PFSK-1 (cell line): Measurements from ENCODE around the gene SLC9A4.

Experiments used
- FOXP2 ChIP-seq: optimal IDR thresholded peaks from 2 replicates; pipeline ENCODE3; 2011; ENCODE audit warnings: borderline replicate concordance, control low read depth, inconsistent platforms; ENCODE audit not compliant: insufficient read depth; ENCODE audit errors: extremely low read length, extremely low read depth
- POLR2AphosphoS5 ChIP-seq: IDR thresholded peaks from 2 replicates; pipeline ENCODE4 v1.6.1; 2012; ENCODE audit warnings: low read depth, mild to moderate bottlenecking, control low read depth, low read length, moderate library complexity
- SIN3A ChIP-seq: IDR thresholded peaks from 2 replicates; pipeline ENCODE4 v1.6.1; 2012; ENCODE audit warnings: mild to moderate bottlenecking, low read length, moderate library complexity, borderline replicate concordance; ENCODE audit not compliant: insufficient read depth
- TAF1 ChIP-seq: IDR thresholded peaks from 2 replicates; pipeline ENCODE4 v1.6.1; 2012; ENCODE audit warnings: low read length, control low read depth, borderline replicate concordance; ENCODE audit not compliant: insufficient read depth
- TF ChIP-seq, protein P1 (sequence below), 2 experiments: IDR thresholded peaks; 2 replicates each; pipeline versions ENCODE4 v1.6.1 to v1.8.0; 2011 to 2012; ENCODE audit warnings: low read depth in 2 of 2, low read length in 2 of 2, control low read depth in 1 of 2, inconsistent platforms in 1 of 2, mild to moderate bottlenecking in 1 of 2, moderate library complexity in 1 of 2; ENCODE audit not compliant: insufficient read depth in 1 of 2

SLC9A4 gene

DNA sequence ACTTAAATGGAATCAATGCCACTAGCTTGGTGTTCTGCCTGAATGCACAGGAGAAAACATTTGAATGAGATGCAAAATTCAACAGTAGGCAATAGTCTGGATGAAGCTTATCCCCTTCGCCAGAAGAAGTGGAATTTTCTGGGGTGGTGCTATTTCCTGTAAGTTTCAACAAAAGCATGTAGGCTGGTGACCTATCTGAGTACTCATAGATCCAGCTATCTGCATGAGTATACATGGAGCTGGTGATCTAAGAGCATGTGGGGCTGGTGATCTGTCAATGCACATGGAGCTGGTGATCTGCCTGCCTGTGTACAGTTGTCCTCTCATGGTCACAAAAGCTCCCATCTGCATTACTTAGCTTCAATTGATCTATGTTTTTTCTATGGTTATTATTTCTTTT is 71.2 kb downstream of the SLC9A4 start:
- TF ChIP-seq FOXP2 (no peak), SIN3A (no peak), POLR2AphosphoS5 (no peak)

DNA sequence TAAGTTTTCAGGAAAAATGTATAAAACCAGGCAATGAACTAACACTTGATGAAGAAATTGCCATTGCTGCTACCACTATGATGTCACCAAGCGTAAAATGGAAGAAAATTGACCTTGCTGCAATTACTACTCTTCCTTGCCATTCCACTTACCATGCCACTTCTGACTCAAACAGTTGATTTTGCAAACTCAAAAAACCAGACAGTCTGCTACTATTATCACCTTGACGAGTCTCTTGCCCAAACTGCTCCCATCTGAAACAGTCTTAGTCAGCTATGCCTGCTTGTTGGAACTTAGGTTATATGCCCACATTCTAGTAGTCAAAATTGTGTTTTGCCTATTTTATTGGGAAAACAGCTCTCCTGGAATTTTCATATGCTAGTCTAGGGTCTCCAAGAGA is 74.4 kb downstream of the SLC9A4 start:
- no peak for TF ChIP-seq SIN3A
- TF ChIP-seq FOXP2 = no peak
- TF ChIP-seq, protein P1, sequence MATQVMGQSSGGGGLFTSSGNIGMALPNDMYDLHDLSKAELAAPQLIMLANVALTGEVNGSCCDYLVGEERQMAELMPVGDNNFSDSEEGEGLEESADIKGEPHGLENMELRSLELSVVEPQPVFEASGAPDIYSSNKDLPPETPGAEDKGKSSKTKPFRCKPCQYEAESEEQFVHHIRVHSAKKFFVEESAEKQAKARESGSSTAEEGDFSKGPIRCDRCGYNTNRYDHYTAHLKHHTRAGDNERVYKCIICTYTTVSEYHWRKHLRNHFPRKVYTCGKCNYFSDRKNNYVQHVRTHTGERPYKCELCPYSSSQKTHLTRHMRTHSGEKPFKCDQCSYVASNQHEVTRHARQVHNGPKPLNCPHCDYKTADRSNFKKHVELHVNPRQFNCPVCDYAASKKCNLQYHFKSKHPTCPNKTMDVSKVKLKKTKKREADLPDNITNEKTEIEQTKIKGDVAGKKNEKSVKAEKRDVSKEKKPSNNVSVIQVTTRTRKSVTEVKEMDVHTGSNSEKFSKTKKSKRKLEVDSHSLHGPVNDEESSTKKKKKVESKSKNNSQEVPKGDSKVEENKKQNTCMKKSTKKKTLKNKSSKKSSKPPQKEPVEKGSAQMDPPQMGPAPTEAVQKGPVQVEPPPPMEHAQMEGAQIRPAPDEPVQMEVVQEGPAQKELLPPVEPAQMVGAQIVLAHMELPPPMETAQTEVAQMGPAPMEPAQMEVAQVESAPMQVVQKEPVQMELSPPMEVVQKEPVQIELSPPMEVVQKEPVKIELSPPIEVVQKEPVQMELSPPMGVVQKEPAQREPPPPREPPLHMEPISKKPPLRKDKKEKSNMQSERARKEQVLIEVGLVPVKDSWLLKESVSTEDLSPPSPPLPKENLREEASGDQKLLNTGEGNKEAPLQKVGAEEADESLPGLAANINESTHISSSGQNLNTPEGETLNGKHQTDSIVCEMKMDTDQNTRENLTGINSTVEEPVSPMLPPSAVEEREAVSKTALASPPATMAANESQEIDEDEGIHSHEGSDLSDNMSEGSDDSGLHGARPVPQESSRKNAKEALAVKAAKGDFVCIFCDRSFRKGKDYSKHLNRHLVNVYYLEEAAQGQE (IDR thresholded peaks at IDR 0.05; ENCODE audit: insufficient read depth in 1 of 2, low read depth in 2 of 2, low read length in 2 of 2) = no peak
- TF ChIP-seq TAF1 = no peak
- TF ChIP-seq POLR2AphosphoS5 = no peak

DNA sequence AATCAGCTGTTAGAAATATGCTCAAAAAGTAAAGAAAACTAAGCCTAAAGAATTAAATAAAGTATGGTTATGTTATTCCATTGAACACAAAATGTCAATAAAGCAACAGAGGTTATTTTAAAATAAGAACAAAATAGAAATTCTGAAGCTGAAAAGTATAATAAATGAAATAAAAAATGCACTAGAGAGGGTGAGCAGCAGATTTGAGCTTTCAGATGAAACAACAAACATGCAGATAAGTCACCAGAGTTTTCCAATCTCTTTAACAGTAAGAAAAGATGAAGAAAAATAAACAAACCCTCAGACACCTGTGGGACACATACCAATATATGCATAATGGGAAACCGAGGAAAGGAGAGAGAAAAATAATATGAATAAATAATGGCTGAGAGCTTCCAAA is 76.0 kb downstream of the SLC9A4 start:
- TF ChIP-seq FOXP2 (no peak), TAF1 (no peak), POLR2AphosphoS5 (no peak), SIN3A (no peak)
- TF ChIP-seq, protein P1 (IDR thresholded peaks at IDR 0.05; ENCODE audit: insufficient read depth in 1 of 2, low read depth in 2 of 2, low read length in 2 of 2) = no peak

DNA sequence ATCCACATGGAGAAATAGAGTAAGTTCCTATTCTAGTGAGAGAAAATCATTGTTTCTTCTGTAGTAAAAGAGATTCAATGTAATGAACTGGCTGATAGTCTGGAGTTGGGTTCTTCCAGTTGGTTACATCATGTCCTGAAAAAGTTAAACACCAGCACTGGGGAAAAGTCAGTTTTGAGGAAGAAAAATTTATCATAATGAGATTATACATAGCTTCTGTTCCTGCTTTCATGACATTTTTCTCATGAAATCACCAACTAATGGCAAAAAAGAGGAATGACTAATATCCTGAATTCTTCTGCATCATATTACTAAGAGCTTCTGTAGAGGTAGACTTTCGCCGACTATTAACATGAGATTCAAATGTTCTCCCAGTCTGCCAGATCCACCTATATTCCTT is 77.1 kb downstream of the SLC9A4 start:
- TF ChIP-seq, protein P1 (IDR thresholded peaks at IDR 0.05; ENCODE audit: insufficient read depth in 1 of 2, low read depth in 2 of 2, low read length in 2 of 2) = no peak
- TF ChIP-seq POLR2AphosphoS5 (no peak), FOXP2 (no peak), TAF1 (no peak)

DNA sequence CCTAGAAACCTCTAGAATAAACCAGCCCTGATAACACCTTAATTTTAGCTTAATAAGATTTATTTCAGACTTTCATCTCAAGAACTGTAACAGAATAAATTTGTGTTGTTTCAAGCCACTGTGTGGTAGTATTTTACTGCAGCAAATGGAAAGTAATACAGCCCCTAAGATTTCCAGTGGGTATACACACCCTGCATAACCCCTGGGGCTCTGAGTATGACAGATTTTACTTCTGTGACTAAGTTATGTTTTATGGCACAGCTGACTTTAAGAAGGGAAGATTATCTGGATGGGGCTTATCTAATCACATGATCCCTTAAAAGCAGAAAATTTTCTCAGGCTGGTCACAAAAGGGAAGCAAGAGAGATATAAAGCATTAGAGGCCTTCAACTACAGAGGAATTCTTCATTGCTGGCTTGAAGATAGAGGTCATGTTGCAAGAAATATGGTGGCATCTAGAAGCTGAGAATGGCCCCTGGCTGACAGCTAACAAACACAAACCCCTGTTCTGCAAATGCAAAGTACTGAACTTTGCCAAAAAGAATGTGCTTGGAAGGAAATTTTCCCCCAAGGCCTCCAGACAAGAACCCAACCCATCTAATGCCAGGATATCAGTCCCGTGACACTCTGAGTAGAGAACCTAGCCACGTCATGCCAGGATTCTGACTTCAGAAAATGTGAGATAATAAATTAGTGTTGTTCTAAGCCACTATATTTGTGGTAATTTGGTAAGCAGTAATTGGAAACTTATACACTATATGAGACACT is 78.5 kb downstream of the SLC9A4 start:
- TF ChIP-seq, protein P1 (IDR thresholded peaks at IDR 0.05; ENCODE audit: insufficient read depth in 1 of 2, low read depth in 2 of 2, low read length in 2 of 2) = no peak
- TF ChIP-seq TAF1 (no peak), FOXP2 (no peak), SIN3A (no peak), POLR2AphosphoS5 (no peak)
